K562 (cell line): ENCODE data around the gene PHF21A. TPM values are rescaled to one million over a fixed set of nuclear protein-coding genes. Genes with fewer than 3 reads are reported as not detected.

ENCODE experiments used
- ATAC-seq: fragments of 200-7000 bp; cut with Tn5 transposase; 3 replicates; pipeline ENCODE4 v1.9.1; 2020; ENCODE audit warnings: moderate library complexity
- BruUV-seq: library from RNA; stranded (reverse); fragments of 400-500 nt; replicated peaks from 2 replicates; lab custom pipeline; 2021; lab: Mats Ljungman, UMichigan
- CTCF ChIA-PET: fragments of 300-600 bp; formaldehyde crosslinking; extraction: SDS; loops from one replicate; lab custom pipeline; 2021; ENCODE audit warnings: low intra/inter-chr PET ratio; lab: Yijun Ruan, JAX
- POLR2A ChIA-PET: fragments of 300-600, 350-650 bp; sonication (Branson Sonifier 250); formaldehyde crosslinking; extraction: SDS; loops from one replicate; lab custom pipeline; 2021; ENCODE audit warnings: antibody characterized with exemption, inconsistent platforms; lab: Yijun Ruan, JAX
- DNase-seq, 4 experiments: peaks; one replicate each; pipeline versions ENCODE4 v3.0.0 to v3.0.0-alpha.2; 2011 to 2018; ENCODE audit warnings: low spot score in 3 of 4, mixed read lengths in 3 of 4; ENCODE audit errors: extremely low read depth in 1 of 4
- FAIRE-seq: peaks from 2 replicates; lab custom pipeline; 2011; peaks lifted over from hg19 to GRCh38; lab: Jason Lieb, UNC
- H2AFZ ChIP-seq: 2 replicates; pipeline ENCODE4 v1.6.0; 2011; ENCODE audit warnings: low read depth, low read length, control low read depth, inconsistent platforms
- H3K27ac ChIP-seq: fragments of 200-600 bp; 3 replicates; pipeline ENCODE4 v1.8.0; 2011; ENCODE audit warnings: low read depth, mild to moderate bottlenecking, control low read depth, inconsistent platforms, low read length, moderate library complexity, mixed read lengths; ENCODE audit errors: extremely low read depth
- H3K27me3 ChIP-seq, 2 experiments: fragments of 300-600 bp in 1 of 2; 2 replicates in 1 of 2; 3 replicates in 1 of 2; pipeline versions ENCODE4 v1.6.0 to v1.8.0; 2011; ENCODE audit warnings: inconsistent platforms in 2 of 2, low read length in 2 of 2, mild to moderate bottlenecking in 1 of 2, mixed read lengths in 1 of 2, moderate library complexity in 1 of 2; ENCODE audit not compliant: control insufficient read depth in 2 of 2, insufficient read depth in 2 of 2
- H3K36me3 ChIP-seq: fragments of 300-600 bp; 3 replicates; pipeline ENCODE4 v1.8.0; 2011; ENCODE audit warnings: mild to moderate bottlenecking, low read length, inconsistent platforms; ENCODE audit not compliant: control insufficient read depth, insufficient read depth
- H3K4me1 ChIP-seq, 2 experiments: fragments of 200-600 bp in 1 of 2; replicated peaks in 1 of 2; 2 replicates in 1 of 2; 3 replicates in 1 of 2; pipeline versions ENCODE4 v1.5.1 to v1.8.0; 2011; ENCODE audit warnings: inconsistent platforms in 2 of 2, low read length in 2 of 2, mild to moderate bottlenecking in 1 of 2, mixed read lengths in 1 of 2, moderate library complexity in 1 of 2; ENCODE audit not compliant: control insufficient read depth in 2 of 2, insufficient read depth in 2 of 2
- H3K4me2 ChIP-seq: 2 replicates; pipeline ENCODE4 v1.6.1; 2011; ENCODE audit warnings: low read length, control low read depth, inconsistent platforms, mixed read lengths; ENCODE audit not compliant: insufficient read depth
- H3K4me3 ChIP-seq: fragments of 200-600 bp; sonication (generic), shearing (Covaris generic); 2 replicates; pipeline ENCODE4 v1.5.1; 2016; ENCODE audit warnings: control low read depth, inconsistent platforms
- H3K79me2 ChIP-seq: fragments of 200-600 bp; 3 replicates; pipeline ENCODE4 v1.8.0; 2011; ENCODE audit warnings: low read length, inconsistent platforms; ENCODE audit not compliant: control insufficient read depth, insufficient read depth
- H3K9ac ChIP-seq, 2 experiments: 2 replicates each; pipeline versions ENCODE4 v1.6.0 to v1.6.1; 2011; ENCODE audit warnings: low read depth in 2 of 2, low read length in 2 of 2, control low read depth in 1 of 2, inconsistent platforms in 1 of 2, mild to moderate bottlenecking in 1 of 2, mixed read lengths in 1 of 2; ENCODE audit not compliant: insufficient read depth in 1 of 2
- H3K9me1 ChIP-seq: one replicate; pipeline ENCODE4 v1.6.0; 2011; ENCODE audit warnings: inconsistent platforms, mild to moderate bottlenecking, low read length, moderate library complexity; ENCODE audit not compliant: control insufficient read depth, insufficient read depth
- H3K9me3 ChIP-seq: replicated peaks from 2 replicates; pipeline ENCODE4 v1.5.1; 2011; ENCODE audit warnings: low read depth, low read length, inconsistent platforms; ENCODE audit not compliant: control insufficient read depth, insufficient read depth
- H4K20me1 ChIP-seq: replicated peaks from 2 replicates; pipeline ENCODE4 v1.6.1; 2011; ENCODE audit warnings: low read length, inconsistent platforms, mixed read lengths; ENCODE audit not compliant: control insufficient read depth, insufficient read depth
- ATF1 ChIP-seq, 2 experiments: fragments of 450-650 bp in 1 of 2; IDR thresholded peaks; 2 replicates each; pipeline ENCODE4 v1.6.1; 2016; ENCODE audit warnings: missing compliant biosample characterization in 1 of 2, missing genetic modification characterization in 1 of 2
- GABPA ChIP-seq: fragments of 200-800 bp; sonication (Bioruptor generic); conservative IDR thresholded peaks from 2 replicates; pipeline ENCODE4 v1.6.1; 2016; ENCODE audit warnings: low read depth, missing genetic modification characterization, missing compliant biosample characterization
- JUN ChIP-seq, 2 experiments: sonication (generic) in 1 of 2; formaldehyde crosslinking in 1 of 2; IDR thresholded peaks; 2 replicates each; pipeline versions ENCODE4 v1.6.1 to v1.8.0; 2012 to 2022; ENCODE audit warnings: borderline replicate concordance in 2 of 2, mild to moderate bottlenecking in 2 of 2, improper control_type of control experiment in 1 of 2, low read depth in 1 of 2, low read length in 1 of 2, missing genetic modification reagents in 1 of 2
- POLR2G ChIP-seq: fragments of 200-400 bp; formaldehyde crosslinking; IDR thresholded peaks from 2 replicates; pipeline ENCODE4 v1.6.1; 2017; ENCODE audit warnings: low read depth, mild to moderate bottlenecking, antibody characterized with exemption, low read length, moderate library complexity
- WGBS: fragments of 100-300 bp; shearing (Covaris generic); methylation state at CpG from one replicate; pipeline ENCODE4 v1.1.6; 2016; ENCODE audit warnings: low coverage, mixed read lengths; ENCODE audit not compliant: insufficient coverage; ENCODE audit errors: missing lambda C conversion rate; 5-methylcytosine and 5-hydroxymethylcytosine counted together
- in situ Hi-C: fragments of 300-500 bp; cut with MboI; formaldehyde crosslinking; loops from 4 replicates; pipeline ENCODE4 v1.15.0; 2018; ENCODE audit warnings: inconsistent platforms, mixed read lengths
- intact Hi-C: fragments of 100-400 bp; cut with micrococcal nuclease; formaldehyde crosslinking; loops from 2 replicates; pipeline ENCODE4 v1.14.2; 2022
- polyA plus RNA-seq, 8 experiments: library from polyadenylated mRNA; depleted of rRNA in 4 of 8; stranded (reverse) in 5 of 8; unstranded in 3 of 8; fragments of >200 nt; fragmentation: Nextera tagmentation in 2 of 8; fragmentation: Illumina TruSeq in 1 of 8; extraction: Ambion mirVana in 2 of 8; extraction: Trizol in 1 of 8; gene quantifications; 2 replicates each; pipeline versions ENCODE4 v1.2.1 to v1.2.3, GENCODE V29; 2011 to 2014; ENCODE audit warnings: inconsistent platforms in 1 of 8, missing spikeins in 1 of 8
- total RNA-seq, 7 experiments: library from RNA; depleted of rRNA in 6 of 7; stranded (reverse); fragments of >200 nt in 6 of 7; fragmentation: Illumina TruSeq in 2 of 7; extraction: Trizol in 2 of 7; gene quantifications; 2 replicates each; pipeline versions ENCODE4 v1.2.1 to v1.2.3, GENCODE V29; 2011 to 2021; ENCODE audit warnings: low replicate concordance in 1 of 7
- TF ChIP-seq, protein P1 (sequence below): sonication (generic); formaldehyde crosslinking; IDR thresholded peaks from 2 replicates; pipeline ENCODE4 v1.8.1; 2023; ENCODE audit warnings: mild to moderate bottlenecking, missing genetic modification reagents
- TF ChIP-seq, protein P2 (sequence below): sonication (generic); formaldehyde crosslinking; IDR thresholded peaks from 2 replicates; pipeline ENCODE4 v1.8.0; 2022; ENCODE audit warnings: missing genetic modification reagents, mild to moderate bottlenecking, moderate library complexity, borderline replicate concordance

The PHF21A gene
- total and polyA plus RNA-seq, 9 of the 15 experiments (the other 6 are each of a cell fraction or from before 2014, with no cell fraction given), result 1.5 to 32.4 (median 10.7) TPM

DNA sequence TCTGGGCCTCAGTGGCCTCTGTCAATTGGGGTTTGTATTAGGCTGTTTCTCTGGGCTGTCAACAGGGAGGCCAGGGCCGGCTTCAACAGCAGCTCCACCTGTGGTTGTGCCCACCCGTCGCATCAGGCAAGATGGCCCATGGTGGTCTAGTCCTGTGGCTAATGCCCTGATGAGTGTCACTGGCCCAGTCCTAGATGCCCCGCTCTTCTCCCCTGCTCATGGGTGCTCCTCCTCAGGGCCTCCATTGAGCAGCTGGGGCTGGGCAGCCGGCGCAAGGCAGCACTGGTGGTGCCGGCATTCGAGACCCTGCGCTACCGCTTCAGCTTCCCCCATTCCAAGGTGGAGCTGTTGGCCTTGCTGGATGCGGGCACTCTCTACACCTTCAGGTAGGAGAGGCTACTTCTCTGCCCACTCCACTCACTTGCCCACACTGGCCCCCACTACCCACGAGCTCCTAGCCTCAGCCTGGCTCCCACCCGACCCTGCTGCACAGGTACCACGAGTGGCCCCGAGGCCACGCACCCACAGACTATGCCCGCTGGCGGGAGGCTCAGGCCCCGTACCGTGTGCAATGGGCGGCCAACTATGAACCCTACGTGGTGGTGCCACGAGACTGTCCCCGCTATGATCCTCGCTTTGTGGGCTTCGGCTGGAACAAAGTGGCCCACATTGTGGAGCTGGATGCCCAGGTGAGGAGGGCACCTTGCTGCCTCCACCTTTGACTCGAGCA is 193.4 kb downstream of the PHF21A start:
- TF ChIP-seq, protein P1, sequence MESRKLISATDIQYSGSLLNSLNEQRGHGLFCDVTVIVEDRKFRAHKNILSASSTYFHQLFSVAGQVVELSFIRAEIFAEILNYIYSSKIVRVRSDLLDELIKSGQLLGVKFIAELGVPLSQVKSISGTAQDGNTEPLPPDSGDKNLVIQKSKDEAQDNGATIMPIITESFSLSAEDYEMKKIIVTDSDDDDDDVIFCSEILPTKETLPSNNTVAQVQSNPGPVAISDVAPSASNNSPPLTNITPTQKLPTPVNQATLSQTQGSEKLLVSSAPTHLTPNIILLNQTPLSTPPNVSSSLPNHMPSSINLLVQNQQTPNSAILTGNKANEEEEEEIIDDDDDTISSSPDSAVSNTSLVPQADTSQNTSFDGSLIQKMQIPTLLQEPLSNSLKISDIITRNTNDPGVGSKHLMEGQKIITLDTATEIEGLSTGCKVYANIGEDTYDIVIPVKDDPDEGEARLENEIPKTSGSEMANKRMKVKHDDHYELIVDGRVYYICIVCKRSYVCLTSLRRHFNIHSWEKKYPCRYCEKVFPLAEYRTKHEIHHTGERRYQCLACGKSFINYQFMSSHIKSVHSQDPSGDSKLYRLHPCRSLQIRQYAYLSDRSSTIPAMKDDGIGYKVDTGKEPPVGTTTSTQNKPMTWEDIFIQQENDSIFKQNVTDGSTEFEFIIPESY (CRISPR knock-in tag), result 0 out of 2 replicates have a peak, but pooled peaks have one; percentile 31
- TF ChIP-seq ATF1 (CRISPR knock-in tag; IDR thresholded peaks at IDR 0.05) (no peak), ATF1 (tag; IDR thresholded peaks at IDR 0.05) (no peak), POLR2G (peak; percentile 61; the same call in 1 of the 2 replicates), GABPA (tag) (no peak), JUN (IDR thresholded peaks at IDR 0.05; ENCODE audit: borderline replicate concordance, low read depth, low read length) (no peak), JUN (CRISPR knock-in tag; IDR thresholded peaks at IDR 0.05; ENCODE audit: borderline replicate concordance) (no peak)
- TF ChIP-seq, protein P2, sequence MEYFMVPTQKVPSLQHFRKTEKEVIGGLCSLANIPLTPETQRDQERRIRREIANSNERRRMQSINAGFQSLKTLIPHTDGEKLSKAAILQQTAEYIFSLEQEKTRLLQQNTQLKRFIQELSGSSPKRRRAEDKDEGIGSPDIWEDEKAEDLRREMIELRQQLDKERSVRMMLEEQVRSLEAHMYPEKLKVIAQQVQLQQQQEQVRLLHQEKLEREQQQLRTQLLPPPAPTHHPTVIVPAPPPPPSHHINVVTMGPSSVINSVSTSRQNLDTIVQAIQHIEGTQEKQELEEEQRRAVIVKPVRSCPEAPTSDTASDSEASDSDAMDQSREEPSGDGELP (CRISPR knock-in tag), result 0 out of 2 replicates have a peak, but pooled peaks have one; percentile 10
- no peaks in the 10 kb centered on the region for H3K9me1 ChIP-seq
- H3K79me2 ChIP-seq, result peaks cover 4% of the 10 kb centered on the region; the same call in 2 of the 3 replicates
- peaks cover 13% of the 10 kb centered on the region; the same call in 1 of the 3 replicates for H3K36me3 ChIP-seq
- no TSS peak for BruUV-seq
- H3K4me3 ChIP-seq, result no peak overlapping the region
- CTCF ChIA-PET, result no interaction called here
- in situ Hi-C loops, result no loop called here
- intact Hi-C loops, result no loop called here
- peak overlapping the region in 1 of 2 experiments; percentile 71; a peak in 2 of 4 replicates for H3K9ac ChIP-seq
- no peaks in the 10 kb centered on the region for H3K27me3 ChIP-seq
- no peak for ATAC-seq
- peaks cover 10 to 57% of the 10 kb centered on the region in 2 experiments; a peak in 4 of 5 replicates for H3K4me1 ChIP-seq
- H3K9me3 ChIP-seq, result no peaks in the 10 kb centered on the region
- POLR2A ChIA-PET, result interaction anchor here (0.7 to 1.8 kb wide), 4 partner anchors 10 to 68 kb away, joined by 3 to 4 read pairs (median 4); no protein-coding TSS in a partner anchor
- no peak for DNase-seq
- H3K4me2 ChIP-seq, result no peak overlapping the region
- no peak overlapping the region for H3K27ac ChIP-seq
- FAIRE-seq, result no peak
- no peaks in the 10 kb centered on the region; the same call in none of the 2 replicates for H4K20me1 ChIP-seq
- no peak overlapping the region for H2AFZ ChIP-seq
- WGBS, result 80% methylated on average over 21 of the region's 27 CpGs
